ENCODE results near the gene MTHFD1L. TPM values are rescaled to one million over a fixed set of nuclear protein-coding genes. Genes with fewer than 3 reads are reported as not detected.

Gene MTHFD1L
- total RNA-seq, 3 donors from 2014 or later = 3.5 to 15.1 (median 11.0) TPM

GRCh38 chr6:151015101-151015700 is 149.7 kb downstream of the MTHFD1L start:
- Histone ChIP-seq H3K9me3 (no peaks in the 10 kb centered on the region), H3K27ac (no peak overlapping the region), H3K36me3 (no peaks in the 10 kb centered on the region), H3K4me1 (no peaks in the 10 kb centered on the region), H3K27me3 (no peaks in the 10 kb centered on the region), H3K4me3 (peak overlapping the region in 1 of 3 donors; percentile 32)
- intact Hi-C loops (cut with DNase I; ENCODE audit: low total_unique reads) = no loop called here
- no peak for DNase-seq (ENCODE audit: low spot score in 2 of 2)
- TF ChIP-seq POLR2A (IDR thresholded peaks at IDR 0.05) = no peak
- TF ChIP-seq POLR2AphosphoS5 (IDR thresholded peaks at IDR 0.05) = no peak
- no peak for TF ChIP-seq CTCF (IDR thresholded peaks at IDR 0.05)

GRCh38 chr6:151016107-151016506 is 150.6 kb downstream of the MTHFD1L start:
- DNase-seq (ENCODE audit: low spot score in 2 of 2) = no peak
- Histone ChIP-seq H3K4me3 (no peak overlapping the region), H3K27ac (no peak overlapping the region), H3K4me1 (no peaks in the 10 kb centered on the region), H3K27me3 (no peaks in the 10 kb centered on the region), H3K9me3 (no peaks in the 10 kb centered on the region), H3K36me3 (no peaks in the 10 kb centered on the region)
- intact Hi-C loops (cut with DNase I; ENCODE audit: low total_unique reads) = no loop called here
- TF ChIP-seq POLR2A (IDR thresholded peaks at IDR 0.05) = no peak
- TF ChIP-seq CTCF (IDR thresholded peaks at IDR 0.05) = no peak
- no peak for TF ChIP-seq POLR2AphosphoS5 (IDR thresholded peaks at IDR 0.05)

- intact Hi-C loops (cut with DNase I; ENCODE audit: low total_unique reads) = no loop called here
- H3K27me3 ChIP-seq = no peaks in the 10 kb centered on the region
- H3K27ac ChIP-seq = no peak overlapping the region
- DNase-seq (ENCODE audit: low spot score in 2 of 2) = no peak
- no peaks in the 10 kb centered on the region for H3K36me3 ChIP-seq
- TF ChIP-seq POLR2AphosphoS5 (IDR thresholded peaks at IDR 0.05) (no peak), CTCF (IDR thresholded peaks at IDR 0.05) (no peak)
- no peaks in the 10 kb centered on the region for H3K4me1 ChIP-seq
- H3K4me3 ChIP-seq = no peak overlapping the region
- H3K9me3 ChIP-seq = no peaks in the 10 kb centered on the region
Measured at GRCh38 chr6:151018046-151018445, 152.5 kb downstream of the MTHFD1L start.

- no peak for TF ChIP-seq CTCF (IDR thresholded peaks at IDR 0.05)
- no peak for TF ChIP-seq POLR2AphosphoS5 (IDR thresholded peaks at IDR 0.05)
- H3K4me1 ChIP-seq = no peaks in the 10 kb centered on the region
- DNase-seq (ENCODE audit: low spot score in 2 of 2) = no peak
- no peaks in the 10 kb centered on the region for H3K36me3 ChIP-seq
- no peaks in the 10 kb centered on the region for H3K27me3 ChIP-seq
- no peaks in the 10 kb centered on the region for H3K9me3 ChIP-seq
- no peak overlapping the region for H3K27ac ChIP-seq
- no peak overlapping the region for H3K4me3 ChIP-seq
- intact Hi-C loops (cut with DNase I; ENCODE audit: low total_unique reads) = no loop called here
Measured at GRCh38 chr6:151018911-151019782, 153.6 kb downstream of the MTHFD1L start.

- Histone ChIP-seq H3K9me3 (no peaks in the 10 kb centered on the region), H3K4me1 (no peaks in the 10 kb centered on the region), H3K27ac (no peak overlapping the region), H3K36me3 (no peaks in the 10 kb centered on the region), H3K4me3 (no peak overlapping the region), H3K27me3 (no peaks in the 10 kb centered on the region)
- DNase-seq (ENCODE audit: low spot score in 2 of 2) = no peak
- TF ChIP-seq POLR2AphosphoS5 (IDR thresholded peaks at IDR 0.05) = no peak
- TF ChIP-seq POLR2A (IDR thresholded peaks at IDR 0.05) = no peak
- no peak for TF ChIP-seq CTCF (IDR thresholded peaks at IDR 0.05)
- intact Hi-C loops (cut with DNase I; ENCODE audit: low total_unique reads) = no loop called here
Measured at GRCh38 chr6:151021896-151022295, 156.4 kb downstream of the MTHFD1L start.
